ENCODE results near the gene MARCHF4.

GRCh38 chr2:216392945-216393840 is 20.9 kb upstream of the MARCHF4 start:
- TF ChIP-seq TAF1 (IDR thresholded peaks at IDR 0.05; ENCODE audit: low read depth, low read length), result no peak
- no peak for TF ChIP-seq POLR2A (IDR thresholded peaks at IDR 0.05; ENCODE audit: low read depth, low read length)
- TF ChIP-seq POLR2AphosphoS5 (IDR thresholded peaks at IDR 0.05; ENCODE audit: low read depth, low read length), result no peak
- no peak for TF ChIP-seq POU2F2 (IDR thresholded peaks at IDR 0.05; ENCODE audit: low read depth, low read length)
- no peak for TF ChIP-seq SPI1 (IDR thresholded peaks at IDR 0.05; ENCODE audit: low read depth, low read length)

Measured in GM12891 (cell line).